HG02884 (cell line): Measurements from ENCODE around the gene LRP3.
"Not testable (repeated sequence)": the region's sequence is repeated elsewhere in the genome, so short reads cannot be mapped to it uniquely, and the experiment has no call there.

Experiments
- ATAC-seq: cut with Tn5 transposase; IDR thresholded peaks from one replicate; pipeline ENCODE4 v1.9.1; 2021; ENCODE audit warnings: mild to moderate bottlenecking, moderate library complexity; ENCODE audit not compliant: unreplicated experiment

LRP3 gene

DNA sequence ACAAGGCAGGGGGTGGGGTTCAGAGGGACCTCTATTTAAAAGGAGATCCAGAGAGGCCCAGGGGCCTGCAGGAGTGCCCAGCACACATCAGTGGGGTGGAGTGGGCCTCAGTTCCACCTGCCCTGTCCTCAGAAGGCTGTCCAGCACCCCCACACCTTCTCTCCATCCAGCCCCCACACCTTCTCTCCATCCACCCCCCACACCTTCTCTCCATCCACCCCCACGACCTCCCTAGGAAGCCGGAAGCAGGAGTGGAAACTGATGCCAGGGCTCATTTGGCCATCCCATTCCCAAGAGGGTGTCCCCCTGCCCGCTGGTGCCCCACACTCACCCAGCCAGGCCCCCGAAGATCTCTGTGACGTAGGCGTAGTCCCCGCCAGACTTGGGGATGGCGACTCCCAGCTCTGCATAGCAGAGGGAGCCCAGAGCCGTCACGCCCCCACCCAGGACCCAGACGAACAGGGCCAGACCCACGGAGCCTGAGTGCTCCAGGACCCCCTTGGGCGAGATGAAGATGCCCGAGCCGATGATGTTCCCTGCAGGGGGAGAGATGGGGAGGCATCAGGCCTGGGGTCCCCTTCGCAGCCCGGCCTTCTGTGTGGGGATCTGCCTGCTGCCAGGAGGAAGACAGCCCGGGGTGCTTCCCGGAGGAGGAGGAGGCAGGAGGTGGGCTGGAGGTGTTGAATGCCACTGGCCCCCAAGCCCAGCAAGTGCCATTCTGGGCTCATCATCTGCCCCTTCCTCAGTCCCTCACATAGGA, 21.5 kb downstream of the LRP3 start:
- ATAC-seq, result no peak

- ATAC-seq, result no peak
These were observed 22.2 kb downstream of the LRP3 start for GRCh38 chr19:33216198-33216830.

GRCh38 chr19:33217881-33218280, 23.8 kb downstream of the LRP3 start:
- no peak for ATAC-seq

DNA sequence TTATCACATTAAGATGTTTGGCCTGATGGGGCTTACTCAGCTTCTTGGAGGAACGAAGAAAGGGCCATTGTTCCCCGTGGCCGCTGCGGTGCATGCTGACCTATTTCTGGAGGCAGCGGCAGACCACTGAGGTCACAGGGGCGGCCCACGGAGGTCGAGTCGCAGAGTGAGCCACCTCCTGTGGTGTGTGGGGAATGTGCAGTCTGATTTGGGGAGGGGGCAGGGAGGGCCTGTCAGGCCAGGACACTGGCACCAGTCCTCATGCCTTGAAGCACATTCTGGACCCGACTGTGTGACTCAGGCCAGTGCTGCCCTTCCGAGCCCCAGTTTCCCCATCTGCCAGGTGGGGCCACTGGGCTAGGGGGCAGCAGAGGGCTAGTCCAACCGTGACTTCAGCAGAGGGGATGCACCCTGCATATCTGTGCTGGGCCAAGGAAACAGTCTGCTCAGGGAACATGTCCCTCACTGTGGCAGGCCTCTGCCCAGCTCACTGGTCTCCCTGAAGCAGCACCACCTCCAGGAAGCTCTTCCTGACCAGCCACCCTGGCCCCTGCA, 25.2 kb downstream of the LRP3 start:
- no peak for ATAC-seq

- no peak for ATAC-seq
These were observed 26.0 kb downstream of the LRP3 start for GRCh38 chr19:33220115-33220514.

DNA sequence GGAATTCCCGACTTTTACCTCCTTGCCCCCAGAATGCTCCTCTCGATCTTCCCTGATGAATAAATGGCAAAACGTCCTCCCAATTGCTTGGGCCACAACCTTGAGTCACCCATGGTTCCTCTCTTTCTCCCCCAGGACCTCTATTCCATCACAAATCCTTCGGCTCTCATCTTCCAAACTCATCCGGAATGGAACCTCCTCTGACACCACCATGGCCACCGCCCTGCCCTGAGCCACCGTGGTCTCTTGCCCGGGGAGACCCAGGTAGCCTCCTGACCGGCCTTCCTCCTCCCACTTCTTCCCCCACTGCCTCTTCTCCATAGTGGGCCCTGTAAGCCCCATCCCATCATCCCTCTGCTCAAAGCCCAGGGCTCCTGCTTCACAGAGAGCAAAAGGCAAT, 26.6 kb downstream of the LRP3 start:
- no peak for ATAC-seq

DNA sequence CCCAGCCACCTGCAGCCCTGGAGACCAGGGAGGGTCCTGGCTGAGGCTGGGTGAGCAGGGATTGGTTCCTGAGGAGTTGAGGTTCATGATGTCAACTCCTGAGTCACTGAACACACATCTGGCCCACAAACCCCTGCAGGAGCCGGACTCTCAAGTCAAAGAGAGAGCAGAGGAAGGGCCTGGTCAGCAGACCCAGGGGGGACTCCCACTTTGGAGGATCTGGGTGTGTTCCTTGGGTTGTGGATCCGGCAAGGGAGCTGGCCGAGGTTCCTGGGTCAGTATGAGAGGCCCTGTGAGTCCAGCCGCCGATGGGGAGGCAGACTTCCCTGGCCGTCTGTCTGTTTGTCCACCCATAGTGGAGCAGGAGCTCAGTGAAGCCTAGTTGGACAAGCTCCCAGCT, 27.5 kb downstream of the LRP3 start:
- ATAC-seq, result no peak

DNA sequence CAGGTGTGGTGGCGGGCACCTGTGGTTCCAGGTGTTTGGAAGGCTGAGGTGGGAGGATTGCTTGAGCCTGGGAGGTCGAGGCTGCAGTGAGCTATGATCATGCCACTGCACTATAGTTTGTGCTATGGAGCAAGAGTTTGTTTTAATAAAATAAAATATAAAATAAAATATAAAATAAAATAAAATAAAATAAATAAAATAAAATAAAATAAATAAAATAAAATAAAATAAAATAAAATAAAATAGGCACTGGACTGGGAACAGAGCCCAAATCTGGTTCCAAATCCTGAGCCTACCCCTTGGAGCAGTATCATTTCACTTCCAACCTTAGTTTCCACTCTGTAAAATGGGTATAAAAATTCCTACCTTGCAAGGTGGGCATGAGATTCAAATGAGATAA, 28.1 kb downstream of the LRP3 start:
- not testable (repeated sequence) for ATAC-seq

GRCh38 chr19:33224694-33225457, 30.7 kb downstream of the LRP3 start:
- no peak for ATAC-seq

- no peak for ATAC-seq
These were observed 31.4 kb downstream of the LRP3 start, which contains the start of gene SLC7A10 for GRCh38 chr19:33225458-33225926. TSS of gene SLC7A10 (minus strand) at chr19:33225850. CDS start at chr19:33225703, 147 bp downstream.

DNA sequence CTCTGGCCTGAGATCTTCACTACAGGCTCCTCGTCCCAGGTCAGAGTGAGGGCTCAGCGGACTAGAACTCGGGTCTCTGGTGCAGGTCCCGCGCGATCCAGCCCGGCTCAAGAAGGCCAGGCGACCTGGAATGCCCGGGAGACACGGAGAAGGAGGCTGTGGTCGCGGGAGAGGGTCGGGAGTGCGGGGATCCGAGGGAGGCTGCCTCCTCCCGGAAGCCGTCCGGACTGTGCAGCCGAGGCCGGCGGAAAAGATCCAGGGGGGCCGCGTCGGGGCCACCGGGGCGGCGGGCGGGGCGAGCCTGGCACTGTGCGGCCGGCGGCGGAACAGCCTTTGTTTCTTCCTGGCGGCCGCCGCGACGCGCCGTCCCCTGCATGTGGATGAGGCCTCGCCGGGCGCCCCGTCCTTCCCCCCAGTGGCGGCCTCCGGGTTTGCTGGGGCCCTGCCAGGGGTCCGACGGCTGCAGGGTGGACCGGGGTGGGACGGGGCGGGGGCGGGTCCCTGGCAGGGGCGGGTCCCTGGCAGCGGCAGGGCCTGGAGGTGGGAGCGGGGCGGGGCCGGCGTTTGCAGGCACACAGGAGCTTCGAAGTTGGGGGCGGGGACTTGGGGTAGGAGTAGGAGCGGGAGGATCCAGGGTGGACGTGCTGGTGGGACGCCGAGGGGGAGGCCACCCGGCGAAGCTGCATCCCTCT, 32.6 kb downstream of the LRP3 start:
- no peak for ATAC-seq

DNA sequence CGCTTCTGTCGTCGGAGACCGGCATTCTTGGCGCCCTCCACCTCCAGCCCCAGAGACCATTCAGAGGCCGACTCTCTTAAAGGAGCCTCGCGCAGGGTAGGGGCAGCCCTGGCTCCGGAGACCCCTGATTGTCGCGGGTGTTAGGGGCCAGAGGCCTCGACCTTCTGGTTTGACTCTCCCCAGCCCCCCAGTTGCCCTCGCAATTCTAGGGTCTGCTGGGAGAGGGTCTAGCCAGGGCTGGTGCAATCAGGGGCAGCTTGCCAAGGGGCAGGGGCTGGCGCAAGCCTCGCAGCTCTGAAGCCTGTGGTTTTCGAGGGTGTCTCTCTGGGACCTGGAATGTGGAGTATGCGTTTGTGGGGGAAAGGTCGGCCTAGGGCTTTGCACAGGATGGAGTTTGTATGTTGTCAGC, 33.1 kb downstream of the LRP3 start:
- ATAC-seq, result no peak

- ATAC-seq, result no peak
These were observed 33.9 kb downstream of the LRP3 start for GRCh38 chr19:33227870-33228599.

DNA sequence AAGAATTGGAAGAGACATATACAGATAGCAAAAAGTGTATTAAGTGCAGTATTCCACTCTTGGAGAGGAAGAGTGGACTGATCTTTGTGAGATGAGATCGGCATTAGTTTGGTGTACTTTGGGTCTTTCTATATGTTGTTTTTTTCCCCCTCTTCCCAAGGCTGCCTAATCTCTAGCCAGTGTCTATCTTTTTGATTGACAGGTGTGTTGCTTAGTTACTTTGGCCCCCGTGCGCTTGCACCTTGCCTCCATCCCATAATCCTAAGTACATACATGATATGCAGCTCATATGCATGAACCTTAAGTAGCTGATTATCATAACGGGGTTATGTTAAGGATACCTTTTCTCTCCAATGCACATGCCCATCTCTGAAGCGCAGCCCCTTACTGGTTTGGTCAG, 35.8 kb downstream of the LRP3 start:
- no peak for ATAC-seq

DNA sequence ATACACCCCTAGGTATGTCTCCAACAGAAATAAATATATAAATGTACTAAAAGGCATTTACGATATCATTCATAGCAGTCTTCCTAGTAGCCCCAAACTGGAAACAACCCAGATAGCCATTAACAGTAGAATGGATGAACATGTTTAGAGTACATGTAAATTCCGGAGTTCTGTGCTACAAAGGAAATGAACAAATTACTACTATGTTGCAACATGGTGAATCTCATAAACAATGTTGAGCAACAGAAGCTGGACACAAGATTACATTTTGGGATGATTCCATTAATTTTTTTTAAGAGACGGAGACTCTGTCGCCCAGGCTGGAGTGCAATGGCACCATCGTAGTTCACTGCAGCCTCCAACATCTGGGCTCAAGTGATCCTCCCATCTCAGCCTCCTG, 37.4 kb downstream of the LRP3 start:
- ATAC-seq, result no peak

- ATAC-seq, result no peak
These were observed 38.5 kb downstream of the LRP3 start for GRCh38 chr19:33232656-33233055.

DNA sequence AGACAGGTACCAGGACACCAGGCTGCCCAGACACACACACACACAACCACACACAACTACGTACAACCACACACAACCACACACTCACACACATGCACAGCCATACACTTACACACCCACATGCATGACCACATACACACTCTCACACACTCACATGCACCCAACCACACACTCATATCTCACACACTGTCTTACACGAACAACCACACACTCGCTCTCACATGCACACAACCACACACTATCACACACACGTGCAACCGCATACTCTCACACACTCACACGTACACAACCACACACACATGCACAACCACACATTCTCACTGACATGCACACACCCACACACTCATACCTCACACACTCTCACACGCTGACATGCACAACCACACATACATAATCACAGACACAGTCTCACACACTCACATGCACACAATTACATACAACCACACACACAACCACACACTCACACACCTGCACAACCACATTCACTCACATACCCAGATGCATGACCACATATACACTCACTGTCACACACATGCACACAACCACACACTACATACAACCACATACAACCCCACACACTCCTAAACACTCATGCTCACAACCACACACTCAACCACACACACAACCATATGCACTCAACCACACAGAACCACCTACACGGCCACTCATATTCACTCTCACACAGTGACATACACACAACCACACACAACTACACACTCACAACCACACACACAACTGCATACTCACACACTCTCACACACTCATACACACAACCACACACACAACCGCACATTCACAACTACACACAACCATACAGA, 39.1 kb downstream of the LRP3 start:
- ATAC-seq, result no peak

DNA sequence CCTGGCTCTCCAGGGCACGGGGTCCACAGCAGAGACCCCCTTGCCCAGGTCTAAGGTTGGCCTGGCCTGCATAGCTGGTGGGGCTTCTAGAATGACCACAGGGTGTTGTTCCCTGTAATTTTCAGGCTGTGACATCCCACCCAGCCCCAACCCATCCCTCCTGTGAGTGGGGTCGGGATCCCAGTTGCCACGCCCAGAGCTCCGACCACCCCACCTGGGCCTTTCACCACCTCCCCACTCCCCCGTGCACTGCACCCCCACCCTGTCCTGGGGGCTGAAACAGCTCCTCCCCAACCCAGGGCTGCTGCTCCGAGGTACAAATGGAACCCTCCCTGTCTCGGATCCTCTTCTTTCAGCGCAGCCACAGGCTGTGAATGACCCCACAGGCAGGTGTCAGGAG, 40.0 kb downstream of the LRP3 start:
- no peak for ATAC-seq

DNA sequence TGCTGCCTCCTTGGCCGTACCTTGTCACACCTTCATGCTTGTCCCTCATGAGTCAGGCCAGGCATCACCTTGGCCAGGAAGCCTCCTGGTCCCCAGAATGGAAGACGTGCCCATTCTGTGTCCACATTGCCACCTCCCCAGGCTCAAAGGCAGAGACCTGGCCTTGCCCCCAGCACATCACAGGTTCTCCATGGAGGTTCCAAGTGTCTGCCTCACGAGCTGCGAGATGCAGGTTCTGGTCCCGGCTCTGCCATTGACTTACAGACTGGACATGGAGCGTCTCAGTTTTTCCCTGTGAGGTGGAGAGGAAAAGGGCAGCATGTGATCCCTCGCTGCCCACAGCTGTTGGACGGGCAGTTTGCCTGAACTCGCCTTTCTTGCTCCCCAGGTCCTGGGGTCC, 40.6 kb downstream of the LRP3 start:
- ATAC-seq, result no peak
